Heart left ventricle (tissue), 13 donors: ENCODE data around the gene ANXA3.

Experiments used
- POLR2A ChIP-seq, 2 donors: fragments of 450-650 bp; IDR thresholded peaks; one replicate each; pipeline ENCODE4 v1.6.1; 2017; ENCODE audit warnings: antibody characterized with exemption in 2 of 2, mild to moderate bottlenecking in 2 of 2, moderate library complexity in 2 of 2
- TF ChIP-seq, protein P1 (sequence below), 12 donors: fragments of 200-600 bp; sonication (generic) in 4 of 12; IDR thresholded peaks; one replicate each; pipeline versions ENCODE4 v1.5.0 to v1.8.0; 2018 to 2022; ENCODE audit warnings: antibody characterized with exemption in 12 of 12, mild to moderate bottlenecking in 5 of 12
- donor health status: ischemic (EF 13 %, LVEDD 7.1; RV severe dilation, severe dysfunction).
- donor health status: DM: no; HTN: yes; CAD: no.
- donor health status: DM: no; HTN: no; CAD: no.
- donor health status: ischemic (EF 25% LVEDD 6.9; RV normal size, moderate dysfunction).
- donor health status: ischemic (EF 25% LVEDD 5.7; RV mildly dilated, moderate dysfunction).
- donor health status: ischemic (EF 35%, LVEDD 5.7; RV mildly dilated, moderate dysfunction).
- donor health status: nonischemic (EF 11% LVEDD 7.7; RV severe dilation, severe dysfunction).
- donor health status: DM: yes; HTN: yes; CAD: no.
- donor health status: PGD.
- donor health status: ischemic (EF 29% LVEDD 5.4; RV normal size, mild dysfunction).
- donor health status: nonischemic (EF 23%, LVEDD 6.1; RV moderate dilation, normal function).

DNA sequence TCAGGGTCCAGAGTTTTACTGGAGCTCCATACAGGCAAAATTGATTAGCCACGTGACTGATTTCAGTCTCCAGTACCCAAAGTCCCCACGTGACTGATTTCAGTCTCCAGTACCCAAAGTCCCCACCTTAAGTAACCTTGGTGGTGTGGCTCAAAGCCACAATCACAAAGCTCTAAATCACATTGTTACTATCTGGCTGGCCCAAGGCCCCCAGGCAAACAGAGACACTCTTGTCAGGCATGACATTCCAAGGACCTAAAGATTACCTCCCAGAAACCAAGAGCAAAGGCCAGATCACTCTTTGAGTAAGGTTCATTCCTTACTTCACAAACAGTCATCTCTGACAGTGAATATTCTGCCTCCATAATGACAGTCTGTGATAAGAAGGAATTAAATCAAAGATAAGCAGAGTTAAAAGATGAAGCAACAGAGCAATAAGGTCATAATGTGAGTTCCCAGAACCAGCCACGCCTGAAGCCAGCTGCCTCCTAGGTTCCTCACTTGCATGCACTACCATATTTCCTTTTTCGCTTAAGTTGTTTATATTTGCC is 78.5 kb downstream of the ANXA3 start:
- TF ChIP-seq, protein P1, sequence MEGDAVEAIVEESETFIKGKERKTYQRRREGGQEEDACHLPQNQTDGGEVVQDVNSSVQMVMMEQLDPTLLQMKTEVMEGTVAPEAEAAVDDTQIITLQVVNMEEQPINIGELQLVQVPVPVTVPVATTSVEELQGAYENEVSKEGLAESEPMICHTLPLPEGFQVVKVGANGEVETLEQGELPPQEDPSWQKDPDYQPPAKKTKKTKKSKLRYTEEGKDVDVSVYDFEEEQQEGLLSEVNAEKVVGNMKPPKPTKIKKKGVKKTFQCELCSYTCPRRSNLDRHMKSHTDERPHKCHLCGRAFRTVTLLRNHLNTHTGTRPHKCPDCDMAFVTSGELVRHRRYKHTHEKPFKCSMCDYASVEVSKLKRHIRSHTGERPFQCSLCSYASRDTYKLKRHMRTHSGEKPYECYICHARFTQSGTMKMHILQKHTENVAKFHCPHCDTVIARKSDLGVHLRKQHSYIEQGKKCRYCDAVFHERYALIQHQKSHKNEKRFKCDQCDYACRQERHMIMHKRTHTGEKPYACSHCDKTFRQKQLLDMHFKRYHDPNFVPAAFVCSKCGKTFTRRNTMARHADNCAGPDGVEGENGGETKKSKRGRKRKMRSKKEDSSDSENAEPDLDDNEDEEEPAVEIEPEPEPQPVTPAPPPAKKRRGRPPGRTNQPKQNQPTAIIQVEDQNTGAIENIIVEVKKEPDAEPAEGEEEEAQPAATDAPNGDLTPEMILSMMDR (IDR thresholded peaks at IDR 0.05): no peak
- TF ChIP-seq POLR2A (IDR thresholded peaks at IDR 0.05): no peak
